Sigmoid colon (tissue), 4 donors: ENCODE data around the gene MTA1.

Experiments
- POLR2A ChIP-seq, 2 donors: fragments of 450-650 bp; IDR thresholded peaks; one replicate each; pipeline ENCODE4 v1.6.1; 2016; ENCODE audit warnings: antibody characterized with exemption in 2 of 2, mild to moderate bottlenecking in 2 of 2, moderate library complexity in 2 of 2
- POLR2AphosphoS5 ChIP-seq, 4 donors: sonication (generic); formaldehyde crosslinking; IDR thresholded peaks; one replicate each; pipeline ENCODE4 v1.6.1; 2017; ENCODE audit warnings: antibody characterized with exemption in 4 of 4
- TF ChIP-seq, protein P1 (sequence below), 4 experiments: fragments of 450-650 bp in 3 of 4; fragments of 200-600 bp in 1 of 4; IDR thresholded peaks; one replicate each; pipeline ENCODE4 v1.5.1; 2016 to 2019; ENCODE audit warnings: antibody characterized with exemption in 4 of 4, mild to moderate bottlenecking in 3 of 4, moderate library complexity in 2 of 4

DNA sequence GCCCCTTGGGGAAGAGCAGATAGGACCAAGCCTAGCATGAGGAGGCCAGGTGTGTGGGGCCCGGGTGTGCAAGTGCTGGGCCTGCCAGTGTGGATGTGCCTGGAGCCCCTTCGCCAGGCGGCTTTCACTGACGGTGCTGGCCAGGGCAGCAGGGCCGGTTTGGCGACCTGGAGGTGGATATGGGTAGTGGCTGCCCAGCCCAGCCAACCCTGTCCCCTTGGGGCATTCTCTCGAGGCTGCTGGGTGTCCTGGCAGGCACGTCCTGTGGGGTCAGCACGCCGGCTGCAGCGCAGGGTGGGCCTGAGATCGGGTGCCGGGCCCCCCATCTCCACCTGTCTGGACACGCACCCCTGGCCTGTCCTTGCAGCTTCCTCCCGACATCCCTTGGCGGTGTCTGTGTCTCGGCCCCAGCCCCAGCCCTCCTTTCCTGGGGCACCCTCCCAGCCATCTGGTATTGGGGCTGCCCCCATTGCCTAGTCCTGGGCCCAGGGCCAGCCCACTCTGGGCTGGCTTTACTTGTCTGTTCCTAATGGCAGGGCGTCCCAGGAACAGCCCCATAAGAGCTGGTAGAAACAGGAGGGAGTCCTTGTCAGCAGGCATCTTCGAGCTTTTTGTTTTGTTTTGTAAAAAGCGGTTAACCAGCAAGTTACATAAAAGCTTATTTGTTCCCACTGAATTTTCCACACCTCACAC, 47.8 kb downstream of the MTA1 start:
- TF ChIP-seq, protein P1, sequence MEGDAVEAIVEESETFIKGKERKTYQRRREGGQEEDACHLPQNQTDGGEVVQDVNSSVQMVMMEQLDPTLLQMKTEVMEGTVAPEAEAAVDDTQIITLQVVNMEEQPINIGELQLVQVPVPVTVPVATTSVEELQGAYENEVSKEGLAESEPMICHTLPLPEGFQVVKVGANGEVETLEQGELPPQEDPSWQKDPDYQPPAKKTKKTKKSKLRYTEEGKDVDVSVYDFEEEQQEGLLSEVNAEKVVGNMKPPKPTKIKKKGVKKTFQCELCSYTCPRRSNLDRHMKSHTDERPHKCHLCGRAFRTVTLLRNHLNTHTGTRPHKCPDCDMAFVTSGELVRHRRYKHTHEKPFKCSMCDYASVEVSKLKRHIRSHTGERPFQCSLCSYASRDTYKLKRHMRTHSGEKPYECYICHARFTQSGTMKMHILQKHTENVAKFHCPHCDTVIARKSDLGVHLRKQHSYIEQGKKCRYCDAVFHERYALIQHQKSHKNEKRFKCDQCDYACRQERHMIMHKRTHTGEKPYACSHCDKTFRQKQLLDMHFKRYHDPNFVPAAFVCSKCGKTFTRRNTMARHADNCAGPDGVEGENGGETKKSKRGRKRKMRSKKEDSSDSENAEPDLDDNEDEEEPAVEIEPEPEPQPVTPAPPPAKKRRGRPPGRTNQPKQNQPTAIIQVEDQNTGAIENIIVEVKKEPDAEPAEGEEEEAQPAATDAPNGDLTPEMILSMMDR (IDR thresholded peaks at IDR 0.05) = no peak
- no peak for TF ChIP-seq POLR2A (IDR thresholded peaks at IDR 0.05)
- TF ChIP-seq POLR2AphosphoS5 (IDR thresholded peaks at IDR 0.05) = no peak
